GM10266 (cell line): ENCODE results near the gene NLRP10.

Source experiments
- DNase-seq: peaks from one replicate; pipeline ENCODE4 v3.0.0; 2012; ENCODE audit errors: extremely low spot score
- TF ChIP-seq, protein P1 (sequence below): IDR thresholded peaks from 2 replicates; pipeline ENCODE4 v1.5.1; 2012; ENCODE audit warnings: mild to moderate bottlenecking, low read depth; ENCODE audit not compliant: control insufficient read depth, insufficient read depth; ENCODE audit errors: missing control alignments

The NLRP10 gene

DNA sequence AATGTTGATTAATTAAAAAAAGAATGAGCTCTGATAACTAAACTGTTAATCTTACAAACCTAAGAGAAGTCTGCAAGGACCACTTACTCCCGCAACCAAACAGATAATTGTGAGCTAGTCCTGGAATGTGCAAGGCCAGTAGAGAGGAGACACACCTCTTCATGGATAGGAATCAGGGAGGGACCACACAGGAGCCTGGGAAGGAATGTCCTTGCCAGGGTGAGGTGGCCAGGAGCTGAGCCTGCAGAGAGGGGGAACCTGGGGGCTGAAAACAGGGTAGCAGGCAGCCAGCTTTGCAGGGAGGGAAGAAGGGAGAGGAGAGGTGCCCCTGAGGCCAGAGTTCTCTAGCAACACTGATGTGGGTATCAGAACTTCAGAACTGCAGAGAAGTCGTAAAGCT is 9.4 kb upstream of the NLRP10 start:
- TF ChIP-seq, protein P1, sequence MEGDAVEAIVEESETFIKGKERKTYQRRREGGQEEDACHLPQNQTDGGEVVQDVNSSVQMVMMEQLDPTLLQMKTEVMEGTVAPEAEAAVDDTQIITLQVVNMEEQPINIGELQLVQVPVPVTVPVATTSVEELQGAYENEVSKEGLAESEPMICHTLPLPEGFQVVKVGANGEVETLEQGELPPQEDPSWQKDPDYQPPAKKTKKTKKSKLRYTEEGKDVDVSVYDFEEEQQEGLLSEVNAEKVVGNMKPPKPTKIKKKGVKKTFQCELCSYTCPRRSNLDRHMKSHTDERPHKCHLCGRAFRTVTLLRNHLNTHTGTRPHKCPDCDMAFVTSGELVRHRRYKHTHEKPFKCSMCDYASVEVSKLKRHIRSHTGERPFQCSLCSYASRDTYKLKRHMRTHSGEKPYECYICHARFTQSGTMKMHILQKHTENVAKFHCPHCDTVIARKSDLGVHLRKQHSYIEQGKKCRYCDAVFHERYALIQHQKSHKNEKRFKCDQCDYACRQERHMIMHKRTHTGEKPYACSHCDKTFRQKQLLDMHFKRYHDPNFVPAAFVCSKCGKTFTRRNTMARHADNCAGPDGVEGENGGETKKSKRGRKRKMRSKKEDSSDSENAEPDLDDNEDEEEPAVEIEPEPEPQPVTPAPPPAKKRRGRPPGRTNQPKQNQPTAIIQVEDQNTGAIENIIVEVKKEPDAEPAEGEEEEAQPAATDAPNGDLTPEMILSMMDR = no peak
- no peak for DNase-seq

DNA sequence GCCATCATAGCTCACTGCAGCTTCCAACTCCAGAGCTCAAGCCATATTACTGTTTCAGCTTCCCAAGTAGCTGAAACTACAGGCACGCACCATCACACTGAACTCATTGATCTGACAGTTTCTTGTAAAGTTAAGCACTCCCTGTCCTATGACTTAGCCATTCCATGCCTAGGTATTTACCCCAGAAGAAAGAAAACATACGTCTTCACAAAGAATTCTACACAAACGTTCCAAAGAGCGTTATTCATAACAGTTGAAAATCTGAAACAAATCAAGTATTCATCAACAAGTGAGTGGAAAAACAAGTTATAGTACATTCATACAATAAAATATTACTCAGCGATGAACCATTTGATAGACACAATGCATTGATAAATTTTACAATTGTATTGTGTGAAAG is 7.8 kb upstream of the NLRP10 start:
- no peak for DNase-seq
- TF ChIP-seq, protein P1 = no peak

DNA sequence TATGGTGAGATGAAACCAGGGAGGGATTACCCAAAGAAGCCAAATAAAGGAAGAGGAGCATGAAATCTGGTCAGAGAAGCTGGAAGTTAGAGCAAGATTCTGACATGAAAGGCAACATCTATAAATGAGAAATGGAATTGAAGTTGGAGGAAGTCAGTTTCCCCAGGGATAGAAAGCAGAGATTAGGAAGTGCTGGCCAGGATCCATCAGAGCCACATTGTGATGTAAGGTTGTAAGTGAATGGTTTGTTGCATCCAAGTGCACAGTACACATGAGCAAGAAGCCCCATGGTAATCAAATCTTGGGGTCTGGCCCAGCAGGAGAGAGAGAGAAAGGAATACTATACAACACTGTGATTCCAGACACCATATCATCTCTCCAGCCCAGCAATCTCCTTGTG is 6.6 kb upstream of the NLRP10 start:
- DNase-seq = no peak
- TF ChIP-seq, protein P1 = no peak

DNA sequence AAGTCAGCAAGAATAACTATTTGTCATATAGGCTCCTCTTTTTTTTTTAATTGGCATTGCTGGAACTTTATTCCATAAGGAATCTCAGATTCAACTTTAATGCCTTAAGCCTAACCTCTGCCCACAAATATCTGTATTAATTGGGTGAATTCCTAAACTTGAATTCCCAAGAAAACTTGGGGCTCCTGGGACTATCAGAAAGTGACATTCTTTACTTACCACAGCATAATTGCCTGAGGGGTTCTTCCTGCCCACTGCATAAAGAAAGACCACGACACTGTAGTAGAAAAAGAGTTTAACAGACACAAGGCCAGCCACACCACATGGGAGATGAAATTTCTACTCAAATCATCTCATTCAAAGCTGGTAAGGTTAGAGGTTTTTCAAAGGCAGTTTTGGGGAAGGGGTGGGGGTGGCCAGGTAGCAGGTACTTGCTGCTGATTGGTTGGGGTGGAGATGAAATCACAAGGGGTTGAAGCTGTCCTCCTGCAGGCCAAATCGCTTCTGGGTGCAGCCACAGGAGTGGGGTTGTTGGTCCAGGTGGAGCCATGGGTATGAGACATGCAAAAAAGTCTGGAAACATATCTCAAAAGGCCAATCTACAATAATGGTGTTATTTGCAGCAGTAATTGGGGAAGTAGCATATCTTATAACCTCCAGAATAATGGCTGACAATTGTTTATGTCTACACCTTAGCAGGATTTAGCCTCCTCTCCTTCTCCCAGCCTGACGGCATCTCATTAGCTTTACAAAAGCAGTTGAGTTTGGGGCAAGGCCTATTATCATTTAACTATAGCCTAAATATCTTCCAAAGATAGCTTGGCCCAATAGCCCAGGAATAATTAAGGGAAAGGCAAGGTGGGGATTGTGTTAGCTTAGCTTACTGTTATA is 4.8 kb upstream of the NLRP10 start:
- no peak for DNase-seq
- TF ChIP-seq, protein P1 = no peak

DNA sequence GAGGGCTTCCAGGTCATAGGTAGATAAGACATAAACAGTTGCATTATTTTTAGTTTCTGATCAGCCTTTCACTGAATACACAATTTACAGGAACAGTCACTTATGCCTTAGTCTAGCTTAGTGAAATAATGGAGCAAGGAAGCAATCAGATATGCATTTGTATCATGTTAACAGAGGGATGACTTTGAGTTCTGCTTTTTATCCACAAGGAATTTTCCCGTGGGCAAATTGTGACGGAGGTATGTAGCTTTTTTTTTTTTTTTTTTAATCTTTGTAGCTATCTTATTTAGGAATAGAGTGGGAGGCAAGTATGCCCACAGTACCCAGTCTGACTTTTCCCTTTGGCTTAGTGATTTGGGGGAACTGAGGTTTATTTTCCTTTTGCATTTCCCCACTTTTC is 3.4 kb upstream of the NLRP10 start:
- TF ChIP-seq, protein P1 = no peak
- DNase-seq = no peak

DNA sequence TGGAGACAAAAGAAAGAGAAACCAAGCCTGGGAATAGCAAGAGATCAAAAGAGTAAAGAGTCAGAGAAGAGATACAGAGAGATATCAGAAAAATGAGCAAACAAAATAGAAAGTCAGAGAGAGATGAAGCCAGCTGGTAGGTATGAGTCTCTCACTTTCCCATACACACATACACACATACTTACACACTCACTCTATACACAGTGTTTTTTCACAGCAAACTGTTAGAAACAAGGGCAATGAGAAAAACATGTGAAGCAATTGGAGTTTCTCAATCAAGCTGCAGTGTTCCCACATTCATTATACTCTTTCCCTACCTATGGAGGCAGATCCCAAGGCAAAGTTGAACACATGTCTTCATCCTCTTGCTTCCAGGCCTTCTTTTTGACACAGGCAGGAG is 2.6 kb upstream of the NLRP10 start:
- TF ChIP-seq, protein P1 = no peak
- DNase-seq = no peak

DNA sequence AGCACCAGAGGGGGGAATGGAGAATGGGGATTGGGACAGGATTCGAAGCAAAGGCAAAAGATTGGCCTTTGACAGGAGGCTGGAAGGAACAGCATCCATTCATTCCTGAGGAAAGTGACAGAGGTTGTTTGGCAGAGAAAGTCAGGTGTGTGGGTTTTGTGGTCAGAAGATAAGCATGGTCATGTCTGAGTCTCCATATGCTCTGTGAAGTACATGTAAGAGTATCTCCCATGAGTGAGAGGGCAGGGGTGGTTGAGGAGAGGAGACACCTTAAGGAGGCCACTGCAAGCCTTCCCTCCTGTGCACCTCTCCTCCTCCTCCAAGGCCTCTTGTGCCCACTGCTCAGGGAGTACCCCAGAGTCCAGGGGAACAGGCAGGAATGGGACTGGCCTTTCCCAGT is 1.9 kb upstream of the NLRP10 start:
- TF ChIP-seq, protein P1 = no peak
- no peak for DNase-seq
